HG03095 (cell line): ENCODE measurements around the gene CARNS1.

Experiments
- ATAC-seq: cut with Tn5 transposase; IDR thresholded peaks from one replicate; pipeline ENCODE4 v1.9.1; 2021; ENCODE audit warnings: moderate library complexity; ENCODE audit not compliant: unreplicated experiment

CARNS1 gene

DNA sequence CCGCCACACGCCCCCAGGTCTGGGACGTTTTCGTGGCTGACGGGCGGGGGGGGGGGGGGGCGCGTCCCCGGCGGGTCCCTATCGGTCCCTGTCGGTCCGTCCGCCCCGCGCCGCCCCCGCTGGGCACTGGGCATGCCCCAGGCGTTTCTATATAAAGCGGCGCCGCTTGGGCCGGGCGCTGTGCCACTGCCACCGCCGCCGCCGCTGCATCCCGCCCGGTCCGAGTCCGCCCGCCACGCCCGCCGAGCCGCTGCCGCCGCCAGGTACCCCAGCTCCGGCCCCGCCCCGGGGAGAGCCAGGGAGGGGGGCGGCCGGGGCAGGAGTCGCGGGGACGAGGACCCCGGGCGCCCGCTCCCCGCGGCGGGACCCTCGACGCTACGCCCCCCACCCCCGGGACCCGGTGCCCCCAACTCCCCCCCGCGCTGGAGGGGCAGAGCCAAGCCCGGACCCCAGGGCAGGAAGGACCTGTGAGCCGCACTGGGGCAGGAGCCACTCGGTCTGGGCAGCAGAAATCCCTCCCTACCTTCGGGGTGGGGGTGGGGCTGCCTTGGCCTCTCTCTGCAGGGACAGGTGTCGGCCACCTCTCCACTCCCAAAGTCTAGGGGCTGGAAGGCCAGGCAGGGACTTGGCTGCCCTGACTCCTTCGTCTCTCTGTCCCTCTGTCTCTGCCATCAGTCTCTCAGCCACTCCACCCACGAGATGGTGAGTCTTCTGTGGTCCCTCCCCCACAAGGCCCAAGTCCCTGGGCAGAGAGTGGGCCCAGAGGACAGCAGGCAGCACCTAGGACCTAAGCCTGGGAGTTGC, at the start of gene CARNS1:
TSS of gene CARNS1 (plus strand) at position 178 of the 804 bp plus-strand sequence. CDS start at position 700, 522 bp downstream.
- no peak for ATAC-seq

GRCh38 chr11:67365736-67366444, 49.6 kb upstream of the CARNS1 start:
- no peak for ATAC-seq

GRCh38 chr11:67366546-67366945, 48.9 kb upstream of the CARNS1 start:
- ATAC-seq, result no peak

DNA sequence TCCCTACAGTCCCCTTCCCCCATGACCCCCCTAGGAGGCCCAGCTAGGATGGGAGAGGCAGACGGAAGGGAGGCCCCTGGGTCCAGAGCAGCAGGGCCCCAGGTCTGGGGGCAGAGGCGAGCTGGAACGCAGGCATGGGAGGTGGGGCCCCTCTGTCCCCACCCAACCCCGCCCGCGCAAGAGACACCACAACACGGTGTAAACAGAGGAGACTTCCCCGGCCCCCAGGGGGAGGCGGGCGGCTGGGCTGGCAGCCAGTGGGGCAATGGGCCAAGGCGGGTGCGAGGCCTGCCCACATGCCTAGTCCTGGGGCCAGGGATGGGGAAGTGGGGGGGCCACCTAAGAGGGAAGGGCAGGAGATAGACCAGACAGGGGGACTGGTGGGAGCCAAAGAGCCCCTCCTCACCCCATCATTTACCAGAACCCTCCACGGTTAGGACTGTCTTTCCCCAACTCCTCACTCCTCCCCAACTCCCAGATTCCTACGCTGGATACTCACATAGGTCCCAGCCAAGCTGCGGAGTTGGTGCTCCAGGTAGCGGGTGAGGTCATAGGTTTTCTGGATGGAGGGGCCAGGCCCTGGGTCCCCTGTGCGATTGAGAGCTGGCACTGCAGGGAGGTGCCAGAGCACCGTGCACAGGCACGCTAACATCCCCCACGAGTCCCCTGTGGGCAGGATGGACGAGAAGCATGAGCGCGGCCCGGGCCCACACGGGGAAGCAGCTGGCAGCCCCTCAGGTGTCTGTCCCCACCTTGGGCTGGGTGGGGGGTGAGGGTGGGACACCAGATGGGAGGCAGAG, 48.3 kb upstream of the CARNS1 start:
- no peak for ATAC-seq

DNA sequence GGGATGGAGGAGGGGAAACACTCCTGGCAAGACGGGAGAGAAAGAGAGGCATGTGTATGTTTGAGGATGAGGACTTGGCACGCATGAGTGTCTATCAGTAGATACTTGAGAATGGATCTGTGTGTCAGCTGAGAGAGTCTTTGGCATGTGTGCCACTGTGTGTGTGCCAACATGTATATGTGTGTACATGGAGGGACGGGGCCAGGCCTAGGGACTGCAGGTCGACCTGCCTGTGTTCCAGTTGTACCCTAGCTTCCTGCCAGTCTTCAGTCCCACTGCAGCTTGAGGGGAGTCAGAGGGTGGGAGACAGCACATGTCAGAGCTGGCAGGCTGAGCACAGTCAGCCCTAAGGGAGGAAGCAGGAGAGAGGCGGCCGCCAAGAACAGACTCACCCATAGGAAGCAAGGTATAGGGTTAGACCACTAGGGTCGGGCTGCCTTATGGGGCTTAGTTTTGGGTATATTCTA, 47.7 kb upstream of the CARNS1 start:
- ATAC-seq, result no peak

- ATAC-seq, result no peak
These were observed 46.9 kb upstream of the CARNS1 start for GRCh38 chr11:67368621-67369020.

DNA sequence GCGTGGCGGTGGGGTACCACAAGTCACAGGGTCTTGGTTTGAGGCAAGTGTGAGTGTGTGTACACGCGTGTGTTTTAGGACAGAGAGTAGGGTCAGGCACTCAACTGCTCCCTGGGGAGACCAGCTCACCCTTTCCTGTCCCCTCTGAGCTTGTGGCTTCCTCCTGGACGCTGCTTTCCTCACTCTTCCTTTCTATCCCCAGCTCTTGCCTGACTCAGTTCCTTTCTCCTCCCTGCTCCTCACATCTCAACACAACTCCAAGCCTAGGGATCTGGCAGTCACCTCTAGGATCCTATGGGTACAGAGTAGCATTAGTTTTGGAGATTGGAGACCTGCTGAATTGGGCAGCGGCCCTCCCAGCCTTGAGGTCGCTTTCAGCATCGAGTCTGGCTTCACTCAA, 46.2 kb upstream of the CARNS1 start:
- ATAC-seq, result no peak

DNA sequence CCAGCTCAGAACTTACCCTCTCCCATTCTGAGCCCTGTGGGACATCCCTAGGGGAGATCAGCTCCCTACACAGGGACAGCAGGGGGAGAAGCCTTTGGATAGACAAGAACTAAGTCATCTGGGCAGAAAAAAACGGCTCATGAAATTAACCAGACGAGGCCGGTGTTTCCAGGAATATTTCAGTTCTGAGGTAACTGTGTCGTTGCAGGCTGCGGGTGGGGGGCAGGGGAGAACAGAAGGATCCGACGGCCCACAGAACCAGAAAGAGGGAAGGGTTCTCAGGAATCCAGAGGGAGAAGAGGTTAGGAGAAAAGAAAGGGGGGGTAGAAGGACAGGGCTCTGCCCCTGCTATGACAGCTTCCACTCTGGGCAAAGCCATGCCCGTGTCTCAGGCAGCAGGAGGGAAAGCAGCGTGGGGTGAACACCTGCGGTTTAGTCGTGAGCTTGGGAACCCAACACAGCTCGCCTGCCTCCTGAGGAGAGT, 45.6 kb upstream of the CARNS1 start:
- no peak for ATAC-seq

GRCh38 chr11:67370351-67371076, 45.0 kb upstream of the CARNS1 start:
- ATAC-seq, result no peak

- ATAC-seq, result no peak
These were observed 44.1 kb upstream of the CARNS1 start for GRCh38 chr11:67371189-67371910.

DNA sequence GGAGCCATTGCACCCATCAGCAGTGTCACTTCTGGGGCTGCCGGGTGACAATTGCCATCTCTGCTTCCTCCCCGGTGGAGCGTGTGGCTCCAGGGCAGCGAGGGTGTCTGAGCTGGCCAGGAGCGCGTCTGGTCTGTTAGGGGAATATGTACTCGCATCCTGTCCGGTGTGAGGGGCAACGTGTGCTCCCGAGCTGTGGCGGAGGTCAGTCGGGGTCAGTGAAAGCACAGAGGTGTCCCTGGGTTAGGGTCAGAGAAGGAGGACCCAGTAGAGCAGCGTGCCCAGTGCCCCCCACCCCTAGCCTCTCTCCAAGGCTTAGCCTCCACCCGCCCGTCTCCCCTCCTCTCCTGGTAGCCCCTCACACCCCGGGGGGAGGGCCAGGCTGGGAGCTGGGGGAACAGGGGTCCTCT, 43.6 kb upstream of the CARNS1 start:
- no peak for ATAC-seq

- ATAC-seq, result no peak
These were observed 43.0 kb upstream of the CARNS1 start for GRCh38 chr11:67372321-67372992.

DNA sequence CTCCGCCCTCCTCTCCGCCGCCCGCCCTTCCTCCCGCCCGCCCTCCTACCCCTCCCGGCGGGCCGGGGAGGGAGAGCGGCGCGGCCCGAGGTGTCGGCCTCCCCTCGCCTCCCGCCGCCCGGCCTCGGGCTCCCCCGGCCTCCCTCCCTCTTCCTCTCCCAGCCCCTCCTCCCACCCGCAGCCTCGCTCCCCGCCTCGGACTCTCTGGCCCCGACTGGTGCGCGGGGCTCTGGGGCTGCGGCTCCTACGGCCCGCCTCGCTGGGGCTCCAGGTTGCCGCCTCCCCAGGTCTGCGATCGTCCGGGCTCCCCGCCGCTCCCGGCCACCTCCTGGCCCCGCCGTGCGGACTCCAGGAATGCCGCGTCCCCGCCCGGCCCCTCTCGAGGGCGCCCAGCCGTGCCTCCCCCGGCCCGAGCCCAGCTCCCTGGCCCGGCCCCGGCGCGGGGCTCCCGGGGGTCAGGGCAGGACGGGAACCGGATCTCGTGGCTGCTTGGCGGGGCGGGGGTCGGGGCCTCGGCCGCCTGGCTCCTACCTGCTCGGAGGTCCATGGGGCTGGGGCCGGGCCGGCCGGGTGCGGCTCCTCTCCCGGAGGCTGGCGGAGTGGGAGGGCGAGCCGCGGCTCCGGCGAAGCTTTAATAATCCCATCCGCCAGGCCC, 42.4 kb upstream of the CARNS1 start, which contains the start of gene CLCF1:
TSS of gene CLCF1 (minus strand) at position 606 of the 655 bp plus-strand sequence. CDS start at position 547, 59 bp downstream.
- no peak for ATAC-seq

DNA sequence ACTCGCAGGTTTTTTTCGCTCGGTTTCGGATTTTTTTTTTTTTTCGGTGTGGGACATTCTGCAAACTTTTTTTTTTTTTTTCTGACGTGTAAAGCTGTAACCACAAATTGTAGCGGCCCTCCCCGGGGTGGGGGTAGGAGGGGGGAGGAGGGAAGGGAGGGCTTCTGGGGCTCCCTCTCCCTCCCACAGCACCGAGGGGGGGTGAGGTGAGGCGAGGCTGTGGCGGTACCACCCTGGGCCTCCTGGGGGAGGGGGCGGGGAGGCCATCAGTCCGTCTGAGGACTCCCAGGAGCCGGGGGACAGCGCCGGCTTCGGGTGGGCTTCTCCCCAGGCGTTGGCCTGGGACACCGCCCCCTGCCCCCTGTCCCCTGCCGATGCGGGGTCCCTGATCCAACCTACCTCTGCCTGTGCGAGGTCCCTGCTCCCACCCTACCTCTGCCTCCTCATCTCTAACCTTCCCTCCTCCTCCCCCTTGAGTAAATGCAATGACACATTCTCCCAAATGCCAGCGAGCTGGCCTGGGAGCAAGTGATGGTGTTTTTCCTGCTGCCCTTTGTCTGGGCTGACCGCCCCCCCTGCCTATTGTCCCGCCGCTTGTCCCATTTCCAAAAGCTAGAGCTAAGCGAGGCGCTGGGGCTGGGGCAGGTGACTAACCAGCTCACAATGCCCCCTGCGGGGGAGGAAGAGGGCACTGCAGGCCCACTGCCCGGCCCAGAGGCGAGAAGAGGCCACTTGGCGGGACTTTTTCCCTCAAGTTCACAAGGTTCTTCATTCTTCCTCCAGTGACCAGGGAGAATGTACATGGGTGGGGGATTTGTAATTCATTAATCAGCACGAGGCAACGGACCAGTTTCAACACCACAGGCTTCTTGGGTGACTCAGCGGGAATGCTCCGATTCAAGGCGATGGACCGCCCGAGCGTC, 41.6 kb upstream of the CARNS1 start:
- no peak for ATAC-seq

- ATAC-seq, result no peak
These were observed 40.8 kb upstream of the CARNS1 start for GRCh38 chr11:67374571-67375281.

DNA sequence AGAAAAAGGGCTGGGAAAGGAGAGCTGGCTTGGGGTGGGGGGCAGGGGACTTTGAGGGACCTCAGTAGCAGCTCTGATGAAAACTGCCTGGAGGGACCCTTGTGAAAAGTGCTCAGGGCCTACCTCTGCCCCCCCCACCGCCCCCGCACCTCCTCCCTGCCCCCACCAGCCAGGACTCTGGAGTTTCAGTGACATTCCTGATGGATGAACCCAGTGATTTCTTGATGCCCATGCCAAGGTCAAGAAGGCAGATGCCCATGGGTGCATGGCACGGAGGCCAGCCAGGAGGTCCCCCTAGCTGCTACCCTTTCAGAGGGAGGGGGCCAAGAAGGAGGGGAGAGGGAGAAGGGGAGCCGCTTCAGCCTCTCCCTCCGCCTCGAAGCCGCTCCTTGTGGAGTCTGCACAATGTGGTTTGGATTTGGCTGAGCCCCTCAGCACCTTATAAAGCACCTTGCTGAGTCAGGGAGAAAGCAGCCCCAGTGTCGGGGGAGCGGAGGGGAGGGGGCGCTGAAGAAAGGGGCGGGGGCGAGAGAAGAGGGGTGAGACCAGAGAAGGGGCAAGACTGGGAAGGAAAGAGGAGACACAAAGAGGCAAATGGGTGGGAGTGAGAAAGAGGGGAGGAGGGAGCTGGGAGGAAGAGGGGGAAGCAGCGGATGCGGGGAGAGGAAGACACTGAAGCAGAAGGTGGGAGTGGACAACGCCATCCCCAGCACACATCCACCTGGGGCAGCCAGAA, 40.0 kb upstream of the CARNS1 start:
- no peak for ATAC-seq
